ENCODE results near the gene FAM174C. TPM values are rescaled to one million over a fixed set of nuclear protein-coding genes. Genes with fewer than 3 reads are reported as not detected.

The FAM174C gene
- total RNA-seq = 100 to 1,000 TPM in 1 of 2 donors, 10 to 100 TPM in 1; 41.8 to 114 TPM

- Histone ChIP-seq H3K9me3 (no peaks in the 10 kb centered on the region), H3K27ac (peak within 1 kb of the TSS; percentile 99), H3K9ac (ENCODE audit: low read depth in 2 of 2, low read length in 2 of 2) (peak within 1 kb of the TSS; percentile 94 to 98), H3K27me3 (no peaks in the 10 kb centered on the region), H3K4me3 (peak within 1 kb of the TSS; percentile 67), H3K36me3 (peaks cover 10% of the 10 kb centered on the region), H3K4me1 (peaks cover 43% of the 10 kb centered on the region)
- intact Hi-C loops (cut with DNase I) = loop anchor here (5.0 kb wide), 1 partner anchor 97 kb away; no protein-coding TSS in a partner anchor
- peak; percentile 96 for DNase-seq
- no peak for TF ChIP-seq CTCF (IDR thresholded peaks at IDR 0.05)
Observed at GRCh38 chr19:1275260-1275975, at the start of gene FAM174C. TSS of gene FAM174C (plus strand) at chr19:1275530. CDS start at chr19:1275550, 20 bp downstream.

- intact Hi-C loops (cut with DNase I) = no loop called here
- Histone ChIP-seq H3K27me3 (no peaks in the 10 kb centered on the region), H3K36me3 (peaks cover 31% of the 10 kb centered on the region), H3K9ac (ENCODE audit: low read depth in 2 of 2, low read length in 2 of 2) (no peak overlapping the region), H3K4me3 (no peak overlapping the region), H3K27ac (no peak overlapping the region), H3K9me3 (no peaks in the 10 kb centered on the region), H3K4me1 (no peaks in the 10 kb centered on the region)
- DNase-seq = no peak
- TF ChIP-seq CTCF (IDR thresholded peaks at IDR 0.05) = no peak
Observed at GRCh38 chr19:1226227-1226518, 49.2 kb upstream of the FAM174C start.

GRCh38 chr19:1226522-1227303 is 48.6 kb upstream of the FAM174C start:
- intact Hi-C loops (cut with DNase I) = no loop called here
- TF ChIP-seq CTCF (IDR thresholded peaks at IDR 0.05) = no peak
- no peaks in the 10 kb centered on the region for H3K4me1 ChIP-seq
- H3K36me3 ChIP-seq = peaks cover 28% of the 10 kb centered on the region
- no peak overlapping the region for H3K9ac ChIP-seq (ENCODE audit: low read depth in 2 of 2, low read length in 2 of 2)
- no peaks in the 10 kb centered on the region for H3K9me3 ChIP-seq
- H3K4me3 ChIP-seq = no peak overlapping the region
- no peak for DNase-seq
- H3K27ac ChIP-seq = no peak overlapping the region
- no peaks in the 10 kb centered on the region for H3K27me3 ChIP-seq

GRCh38 chr19:1227304-1228054 is 47.9 kb upstream of the FAM174C start:
- no peak overlapping the region for H3K27ac ChIP-seq
- no peak overlapping the region for H3K9ac ChIP-seq (ENCODE audit: low read depth in 2 of 2, low read length in 2 of 2)
- no peaks in the 10 kb centered on the region for H3K4me1 ChIP-seq
- no peaks in the 10 kb centered on the region for H3K27me3 ChIP-seq
- intact Hi-C loops (cut with DNase I) = no loop called here
- peak; percentile 69 for DNase-seq
- H3K9me3 ChIP-seq = no peaks in the 10 kb centered on the region
- no peak overlapping the region for H3K4me3 ChIP-seq
- H3K36me3 ChIP-seq = peaks cover 22% of the 10 kb centered on the region
- no peak for TF ChIP-seq CTCF (IDR thresholded peaks at IDR 0.05)

GRCh38 chr19:1228161-1228957 is 47.0 kb upstream of the FAM174C start:
- Histone ChIP-seq H3K4me1 (peaks cover 8% of the 10 kb centered on the region), H3K36me3 (peaks cover 13% of the 10 kb centered on the region), H3K27ac (no peak overlapping the region), H3K9me3 (no peaks in the 10 kb centered on the region), H3K27me3 (no peaks in the 10 kb centered on the region), H3K9ac (ENCODE audit: low read depth in 2 of 2, low read length in 2 of 2) (no peak overlapping the region), H3K4me3 (no peak overlapping the region)
- DNase-seq = no peak
- intact Hi-C loops (cut with DNase I) = no loop called here
- TF ChIP-seq CTCF (IDR thresholded peaks at IDR 0.05) = no peak

Data from colonic mucosa (tissue), 4 donors.